Embryonic facial prominence (tissue), 1 donor: ENCODE results near the gene ZIC4.

ENCODE experiments used
- DNase-seq: peaks from one replicate; pipeline ENCODE4 v3.0.0-alpha.2; 2016; ENCODE audit errors: extremely low spot score

ZIC4 gene

DNA sequence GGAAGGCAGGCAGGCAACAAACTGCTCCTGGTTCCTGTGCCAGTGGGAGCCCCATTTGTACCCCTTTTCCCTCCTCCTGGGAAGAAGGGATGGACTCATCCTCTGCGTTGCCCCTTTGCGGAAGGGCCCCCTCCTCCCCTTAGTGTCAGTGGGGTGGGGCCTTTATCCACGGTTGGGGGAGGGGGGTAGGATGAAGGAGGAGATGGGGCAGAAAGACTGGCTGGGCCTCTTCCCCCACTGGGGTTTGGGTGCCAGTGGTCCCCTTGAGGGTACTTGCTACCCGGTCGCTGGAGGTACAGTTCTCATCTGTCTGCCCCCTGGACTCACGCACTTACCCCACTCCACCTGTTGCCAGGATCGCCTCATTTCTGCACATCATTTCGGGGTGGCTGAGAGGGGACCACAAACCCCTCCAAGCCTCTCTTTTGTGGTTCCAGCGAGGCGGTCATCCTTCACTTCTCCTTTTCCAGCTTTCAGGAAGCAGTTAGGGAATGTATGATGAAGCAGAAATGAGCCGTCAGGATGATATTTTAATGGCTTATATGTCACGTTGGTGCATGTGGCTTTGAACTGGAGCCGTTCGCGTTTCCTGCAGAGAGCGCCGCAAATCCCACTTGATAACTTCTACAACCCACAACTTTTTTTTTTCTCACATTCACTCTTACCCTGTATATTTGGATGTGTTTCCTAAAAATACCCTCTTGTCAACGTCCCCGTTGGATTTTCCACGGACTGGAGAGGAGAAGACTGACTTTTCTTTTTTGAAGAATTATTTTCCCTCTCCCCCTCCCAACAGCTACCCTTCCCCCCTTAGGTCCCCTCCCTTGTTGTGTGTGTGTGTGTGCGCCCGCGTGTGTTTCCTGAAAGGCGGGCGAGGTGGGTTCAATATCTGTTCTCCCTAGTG lies at the start of gene ZIC4:
Gene ZIC4, minus strand, starts transcription at position 516 of the 904 bp plus-strand sequence. CDS start 3,746 bp downstream, outside the sequence.
- no peak for DNase-seq

DNA sequence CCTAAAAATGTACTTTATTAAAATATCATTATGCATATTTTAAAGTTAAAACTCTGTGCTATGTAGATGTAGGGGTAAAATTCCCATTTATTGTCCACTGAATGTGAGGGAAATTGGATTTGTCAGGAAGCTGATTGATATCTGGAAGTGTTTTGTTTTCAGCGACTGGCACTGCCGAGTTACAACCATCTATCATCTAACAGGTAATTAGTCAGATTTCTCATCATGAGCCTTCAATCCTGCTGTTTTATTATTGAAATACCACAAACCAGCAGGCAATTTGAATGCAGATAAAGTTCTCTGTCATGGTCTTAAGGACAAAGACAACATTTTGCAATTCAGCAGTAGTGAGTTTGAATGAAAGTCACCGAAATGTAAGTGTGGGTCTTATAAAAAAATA lies 43.3 kb upstream of the ZIC4 start:
- DNase-seq: no peak

- DNase-seq: no peak
Measured at GRCh38 chr3:147447224-147447623, 40.9 kb upstream of the ZIC4 start.

GRCh38 chr3:147431751-147432150 lies 25.4 kb upstream of the ZIC4 start:
- DNase-seq: no peak

GRCh38 chr3:147428754-147429153 lies 22.4 kb upstream of the ZIC4 start:
- DNase-seq: no peak

GRCh38 chr3:147428326-147428725 lies 22.0 kb upstream of the ZIC4 start:
- no peak for DNase-seq

- no peak for DNase-seq
Measured at GRCh38 chr3:147427746-147428145, 21.4 kb upstream of the ZIC4 start.

DNA sequence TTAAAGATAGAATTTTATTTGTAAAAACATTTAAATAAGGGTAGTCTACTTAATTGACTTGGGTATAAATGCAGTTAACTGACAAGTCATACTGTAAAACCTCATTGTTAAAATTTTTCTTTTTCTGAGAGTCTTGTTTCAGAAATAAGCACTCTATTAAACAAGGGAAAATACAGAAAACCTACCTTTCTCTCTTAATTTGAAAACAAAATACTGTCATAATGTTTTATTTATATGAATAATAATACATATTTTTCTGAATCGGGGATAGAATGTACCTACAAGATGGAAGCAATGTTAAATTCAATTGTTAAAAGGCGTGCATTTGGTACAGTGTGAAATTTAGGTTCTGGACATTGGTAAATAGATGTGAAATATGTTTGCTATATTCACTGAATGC lies 20.6 kb upstream of the ZIC4 start:
- DNase-seq: no peak

- DNase-seq: no peak
Measured at GRCh38 chr3:147425388-147425850, 19.1 kb upstream of the ZIC4 start.

GRCh38 chr3:147424581-147425387 lies 18.4 kb upstream of the ZIC4 start:
- no peak for DNase-seq

DNA sequence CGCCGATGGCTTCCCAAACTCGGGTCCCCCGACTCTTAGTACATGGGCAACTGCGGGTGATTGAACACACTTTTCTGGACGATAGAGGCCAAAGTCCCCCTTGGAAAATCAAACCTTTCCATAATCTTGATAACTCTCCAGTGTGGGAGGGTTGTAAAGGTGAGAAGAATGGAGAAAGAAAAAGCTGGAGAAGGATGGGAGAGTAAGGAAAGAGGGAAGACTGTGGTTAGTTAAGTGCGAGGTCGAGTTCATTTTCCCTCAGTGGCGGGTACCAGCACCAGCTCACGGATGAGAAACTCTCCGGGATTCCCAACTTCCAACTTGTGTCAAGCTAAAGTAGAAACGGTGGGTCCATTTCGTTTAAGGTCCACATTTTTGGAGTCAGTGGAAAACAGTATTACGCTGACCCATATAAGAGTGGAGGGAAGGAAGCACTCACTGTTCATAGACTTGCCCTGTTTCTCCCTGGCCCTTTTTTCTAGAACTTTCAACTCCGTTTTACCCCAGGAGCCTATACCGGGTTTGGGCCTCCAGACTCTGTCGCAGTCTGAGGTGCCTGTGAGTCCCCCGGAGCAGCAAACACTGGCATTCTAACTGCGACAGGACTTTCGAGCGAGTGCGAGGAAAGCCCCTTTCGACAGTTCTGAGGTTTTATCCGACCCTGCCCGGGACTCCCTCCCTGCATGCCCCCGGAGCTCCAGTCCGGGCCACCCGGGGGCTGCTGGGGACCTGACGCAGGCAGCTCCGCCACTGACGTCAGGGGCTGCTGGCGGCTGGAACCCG lies 17.6 kb upstream of the ZIC4 start:
- no peak for DNase-seq

DNA sequence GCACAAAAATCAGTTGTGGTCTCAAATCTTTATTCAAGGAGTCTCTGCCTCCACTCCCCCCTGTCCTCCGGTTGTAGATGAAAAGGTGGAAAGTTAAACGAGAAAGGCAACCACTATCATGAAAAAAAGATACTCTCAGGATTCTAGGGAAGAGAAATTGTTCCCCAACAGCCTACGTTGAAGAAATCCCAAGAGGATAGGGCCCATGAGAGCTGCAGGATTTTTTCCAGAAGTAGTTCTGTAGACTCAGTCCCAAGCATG lies 17.1 kb upstream of the ZIC4 start:
- DNase-seq: no peak

GRCh38 chr3:147422601-147423536 lies 16.5 kb upstream of the ZIC4 start:
- no peak for DNase-seq

- DNase-seq: no peak
Measured at GRCh38 chr3:147422196-147422595, 15.9 kb upstream of the ZIC4 start.

- no peak for DNase-seq
Measured at GRCh38 chr3:147421184-147421912, 15.0 kb upstream of the ZIC4 start.

DNA sequence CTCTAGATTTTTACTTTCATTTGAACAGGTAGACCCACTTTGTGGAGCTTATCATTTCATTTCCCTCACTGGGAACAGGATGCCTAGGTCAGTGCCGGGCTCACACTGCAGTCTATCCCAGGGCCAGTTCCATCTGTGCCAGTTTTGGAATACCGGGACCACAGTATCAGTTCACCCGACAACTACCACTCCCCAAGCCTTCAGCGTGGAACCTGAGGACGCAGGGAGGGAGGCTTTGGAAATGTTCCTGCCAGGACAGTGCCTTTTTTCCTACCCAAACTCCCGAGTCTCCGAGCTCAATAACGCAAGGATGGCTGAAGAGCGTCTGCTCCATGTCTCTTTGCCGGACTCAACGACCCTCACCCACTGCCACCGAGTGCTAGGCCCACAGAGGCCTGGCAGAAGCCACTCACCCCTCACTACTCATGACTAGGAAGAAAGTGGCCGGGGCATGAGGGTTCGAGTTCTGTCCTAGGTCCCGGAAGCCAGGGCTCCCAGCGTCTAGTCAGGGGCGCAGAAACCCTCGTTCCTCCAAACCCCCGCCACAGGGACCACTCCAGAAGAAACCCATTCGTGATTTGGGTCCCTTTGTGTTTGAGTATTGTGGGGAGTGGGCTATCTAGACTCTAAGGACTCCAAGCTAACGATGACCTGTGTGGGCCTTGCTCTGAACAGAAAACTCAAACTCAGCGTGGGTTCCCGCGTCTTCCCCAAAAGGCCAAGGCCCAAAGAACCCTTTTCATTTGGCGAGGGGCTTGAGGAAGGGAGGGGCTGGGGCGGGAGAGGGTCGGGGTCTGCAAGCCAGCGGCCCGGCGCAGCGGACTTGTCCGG lies 14.2 kb upstream of the ZIC4 start:
- DNase-seq: no peak

DNA sequence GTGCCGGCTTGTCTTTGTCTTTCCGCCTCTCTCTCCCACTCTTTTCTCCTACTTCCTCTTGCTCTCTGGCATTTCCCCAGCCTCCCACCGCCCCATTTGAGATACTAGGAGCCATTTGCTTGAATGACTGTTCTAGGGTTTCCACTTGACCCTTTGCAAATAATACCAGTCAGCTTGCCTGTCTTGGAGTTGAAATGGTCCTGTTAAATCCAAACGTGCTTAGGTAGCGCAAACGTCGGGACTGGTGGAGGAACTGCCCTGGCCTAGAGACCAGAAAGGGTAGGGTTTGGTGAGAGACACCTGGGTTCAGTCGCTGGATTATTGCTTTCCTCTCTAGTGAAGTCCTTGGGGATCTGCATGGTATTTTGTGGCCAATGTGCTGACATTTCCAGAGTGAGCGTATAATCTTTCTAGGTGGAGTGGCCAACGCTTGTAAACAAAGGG lies 13.5 kb upstream of the ZIC4 start:
- no peak for DNase-seq

- no peak for DNase-seq
Measured at GRCh38 chr3:147418808-147419701, 12.7 kb upstream of the ZIC4 start.
